Measurements from ENCODE around the gene STAB1. TPM values are rescaled to one million over a fixed set of nuclear protein-coding genes. Genes with fewer than 3 reads are reported as not detected.

STAB1 gene, protein sequence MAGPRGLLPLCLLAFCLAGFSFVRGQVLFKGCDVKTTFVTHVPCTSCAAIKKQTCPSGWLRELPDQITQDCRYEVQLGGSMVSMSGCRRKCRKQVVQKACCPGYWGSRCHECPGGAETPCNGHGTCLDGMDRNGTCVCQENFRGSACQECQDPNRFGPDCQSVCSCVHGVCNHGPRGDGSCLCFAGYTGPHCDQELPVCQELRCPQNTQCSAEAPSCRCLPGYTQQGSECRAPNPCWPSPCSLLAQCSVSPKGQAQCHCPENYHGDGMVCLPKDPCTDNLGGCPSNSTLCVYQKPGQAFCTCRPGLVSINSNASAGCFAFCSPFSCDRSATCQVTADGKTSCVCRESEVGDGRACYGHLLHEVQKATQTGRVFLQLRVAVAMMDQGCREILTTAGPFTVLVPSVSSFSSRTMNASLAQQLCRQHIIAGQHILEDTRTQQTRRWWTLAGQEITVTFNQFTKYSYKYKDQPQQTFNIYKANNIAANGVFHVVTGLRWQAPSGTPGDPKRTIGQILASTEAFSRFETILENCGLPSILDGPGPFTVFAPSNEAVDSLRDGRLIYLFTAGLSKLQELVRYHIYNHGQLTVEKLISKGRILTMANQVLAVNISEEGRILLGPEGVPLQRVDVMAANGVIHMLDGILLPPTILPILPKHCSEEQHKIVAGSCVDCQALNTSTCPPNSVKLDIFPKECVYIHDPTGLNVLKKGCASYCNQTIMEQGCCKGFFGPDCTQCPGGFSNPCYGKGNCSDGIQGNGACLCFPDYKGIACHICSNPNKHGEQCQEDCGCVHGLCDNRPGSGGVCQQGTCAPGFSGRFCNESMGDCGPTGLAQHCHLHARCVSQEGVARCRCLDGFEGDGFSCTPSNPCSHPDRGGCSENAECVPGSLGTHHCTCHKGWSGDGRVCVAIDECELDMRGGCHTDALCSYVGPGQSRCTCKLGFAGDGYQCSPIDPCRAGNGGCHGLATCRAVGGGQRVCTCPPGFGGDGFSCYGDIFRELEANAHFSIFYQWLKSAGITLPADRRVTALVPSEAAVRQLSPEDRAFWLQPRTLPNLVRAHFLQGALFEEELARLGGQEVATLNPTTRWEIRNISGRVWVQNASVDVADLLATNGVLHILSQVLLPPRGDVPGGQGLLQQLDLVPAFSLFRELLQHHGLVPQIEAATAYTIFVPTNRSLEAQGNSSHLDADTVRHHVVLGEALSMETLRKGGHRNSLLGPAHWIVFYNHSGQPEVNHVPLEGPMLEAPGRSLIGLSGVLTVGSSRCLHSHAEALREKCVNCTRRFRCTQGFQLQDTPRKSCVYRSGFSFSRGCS (N-terminal part only)
- total RNA-seq = 0.22 and 0.39 TPM in 2 replicates

DNA sequence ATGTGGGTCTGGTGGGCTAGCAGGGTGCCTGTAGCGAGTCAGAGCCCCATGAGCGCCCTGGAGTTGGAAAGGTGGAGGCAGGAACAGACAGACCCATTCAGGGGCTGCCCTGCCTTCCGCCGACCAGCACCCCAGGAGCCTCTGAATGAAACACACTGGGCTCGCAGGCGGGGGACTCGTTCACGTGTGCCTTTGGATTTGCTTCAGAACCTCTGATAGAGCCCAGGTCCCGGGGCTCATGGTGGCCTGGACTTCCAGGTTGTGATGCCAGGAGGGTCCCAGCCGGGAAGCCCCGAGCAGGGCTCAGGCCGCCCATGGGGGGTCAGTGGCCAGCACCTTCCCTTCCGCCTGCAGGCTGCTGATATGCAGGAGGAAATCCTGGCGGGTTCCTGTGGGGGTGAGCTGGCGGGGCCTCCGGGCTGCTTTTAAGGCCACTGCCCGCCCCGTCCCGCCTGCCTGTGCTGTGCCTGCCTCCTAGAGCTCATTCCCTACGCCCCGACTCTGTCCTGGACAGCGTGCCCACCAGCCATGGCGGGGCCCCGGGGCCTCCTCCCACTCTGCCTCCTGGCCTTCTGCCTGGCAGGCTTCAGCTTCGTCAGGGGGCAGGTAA lies at the start of gene STAB1:
Gene STAB1 (plus strand): TSS at position 453 of the 610 bp plus-strand sequence. CDS start 76 bp downstream, at position 529.

DNA sequence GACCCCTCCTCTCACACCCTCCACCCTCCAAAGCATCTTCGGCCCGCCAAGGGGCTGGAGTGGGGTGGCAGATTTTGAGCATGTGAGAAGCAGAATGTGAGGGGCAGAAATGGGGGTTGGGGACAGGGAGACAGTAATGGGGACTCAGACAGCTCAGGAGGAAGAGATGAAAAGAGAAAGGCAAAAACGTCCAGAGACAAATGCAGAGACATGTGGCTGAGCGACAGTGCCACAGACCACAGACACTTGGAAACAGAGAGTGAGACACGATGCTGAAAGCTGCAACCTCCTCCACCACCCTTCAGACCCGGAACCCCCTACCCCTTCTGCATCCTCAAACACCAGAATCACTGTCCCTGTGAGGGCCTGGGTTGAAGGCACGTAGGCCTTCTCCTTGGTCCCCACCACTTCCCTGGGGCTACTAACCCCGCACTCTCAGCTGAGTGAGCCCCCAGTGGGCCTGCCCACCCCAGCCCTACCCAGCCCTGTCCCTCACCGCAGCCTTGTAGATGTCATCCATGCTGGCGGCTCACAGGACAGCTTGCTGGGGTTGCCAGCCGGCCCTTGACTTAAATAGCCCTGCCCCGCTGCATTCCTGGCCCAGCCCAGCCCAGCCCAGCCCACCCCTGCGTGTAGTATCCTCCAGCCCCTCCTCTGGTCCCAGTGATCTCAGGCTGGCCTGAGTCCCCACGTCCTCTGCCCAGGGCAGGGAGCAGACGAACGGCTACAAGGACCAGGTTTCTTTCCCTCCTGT lies 41.5 kb upstream of the STAB1 start, which contains the start of gene TNNC1:
Gene TNNC1 (minus strand): TSS at position 546 of the 754 bp plus-strand sequence. CDS start 26 bp downstream, at position 520.

DNA sequence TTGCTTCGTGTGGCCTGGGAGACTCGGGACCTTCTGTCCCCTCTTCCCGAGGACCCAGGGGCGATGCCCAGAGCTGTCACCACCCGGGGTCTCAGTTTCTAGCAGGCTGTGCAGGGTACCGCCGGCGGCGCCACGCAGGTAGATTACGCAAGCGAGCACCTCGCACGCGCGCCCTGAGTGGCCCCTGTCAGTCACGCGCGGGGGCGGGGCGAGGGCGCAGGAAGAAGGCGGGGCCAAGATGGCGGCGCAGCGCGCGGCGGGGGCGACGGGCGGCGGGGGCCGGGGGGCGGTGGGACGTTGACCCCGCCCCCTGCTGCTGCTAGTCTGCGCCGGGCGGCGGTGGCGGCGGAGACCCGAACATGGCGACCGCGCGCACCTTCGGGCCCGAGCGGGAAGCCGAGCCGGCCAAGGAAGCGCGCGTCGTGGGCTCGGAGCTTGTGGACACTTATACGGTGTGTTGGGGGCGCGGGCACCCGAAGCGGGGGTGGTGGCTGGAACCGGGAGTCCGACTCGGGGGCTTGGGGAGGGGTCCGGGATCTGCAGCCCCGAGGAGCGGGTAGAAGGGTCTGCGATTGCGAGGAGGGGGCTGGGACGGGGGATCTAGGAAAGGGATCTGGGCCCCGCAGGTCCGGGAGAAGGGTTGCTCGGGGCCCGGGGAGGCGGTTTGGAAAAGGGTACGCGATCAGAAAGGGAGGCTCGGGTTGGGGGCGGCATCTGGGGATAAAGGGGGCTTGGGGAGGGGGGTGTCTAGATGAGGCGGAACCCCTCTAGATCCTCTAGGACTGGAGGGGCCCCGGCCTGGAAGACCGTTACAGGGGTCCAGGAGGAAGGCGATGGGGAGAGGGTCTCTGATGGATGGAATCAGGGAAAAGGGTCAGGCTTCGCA lies 39.6 kb upstream of the STAB1 start, which contains the start of gene NISCH:
Gene NISCH (plus strand): TSS at position 322 of the 886 bp plus-strand sequence. CDS start 38 bp downstream, at position 360.

DNA sequence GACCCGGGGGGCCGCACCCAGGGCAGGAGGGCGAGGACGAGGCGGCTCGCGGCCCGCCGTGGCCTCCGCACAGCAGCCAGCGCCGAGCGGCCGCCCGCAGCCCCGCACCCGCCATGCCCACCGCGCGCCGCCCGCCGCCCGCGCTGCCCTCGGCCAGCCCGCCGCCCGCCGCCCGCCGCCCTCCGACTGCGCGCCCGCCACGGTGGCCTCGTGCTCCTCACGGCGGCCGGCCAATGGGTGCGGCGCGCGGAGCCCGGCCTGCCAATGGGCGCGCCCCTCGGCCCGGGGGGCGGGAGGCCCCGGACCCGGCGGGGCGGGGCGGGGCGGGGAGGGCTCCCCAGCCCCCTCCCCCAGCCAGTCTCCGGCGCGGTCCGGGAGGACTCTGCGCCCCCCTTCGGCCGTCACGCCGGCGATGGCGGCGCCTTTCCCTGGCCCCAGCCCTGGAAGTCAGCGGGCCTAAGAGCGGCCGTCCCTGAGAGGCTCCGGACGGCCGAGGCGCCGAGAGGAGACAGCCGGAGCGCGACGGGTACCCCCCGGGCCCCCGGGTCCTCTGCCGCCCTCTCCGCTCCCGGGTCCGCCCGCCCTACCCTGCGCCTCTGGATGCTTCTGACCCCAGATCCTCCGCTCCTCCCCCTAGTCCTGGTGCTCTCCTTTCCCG lies 38.6 kb downstream of the STAB1 start, which contains the start of gene NT5DC2:
Gene NT5DC2 (minus strand): TSS at position 235 of the 658 bp plus-strand sequence. CDS start 120 bp downstream, at position 115.

DNA sequence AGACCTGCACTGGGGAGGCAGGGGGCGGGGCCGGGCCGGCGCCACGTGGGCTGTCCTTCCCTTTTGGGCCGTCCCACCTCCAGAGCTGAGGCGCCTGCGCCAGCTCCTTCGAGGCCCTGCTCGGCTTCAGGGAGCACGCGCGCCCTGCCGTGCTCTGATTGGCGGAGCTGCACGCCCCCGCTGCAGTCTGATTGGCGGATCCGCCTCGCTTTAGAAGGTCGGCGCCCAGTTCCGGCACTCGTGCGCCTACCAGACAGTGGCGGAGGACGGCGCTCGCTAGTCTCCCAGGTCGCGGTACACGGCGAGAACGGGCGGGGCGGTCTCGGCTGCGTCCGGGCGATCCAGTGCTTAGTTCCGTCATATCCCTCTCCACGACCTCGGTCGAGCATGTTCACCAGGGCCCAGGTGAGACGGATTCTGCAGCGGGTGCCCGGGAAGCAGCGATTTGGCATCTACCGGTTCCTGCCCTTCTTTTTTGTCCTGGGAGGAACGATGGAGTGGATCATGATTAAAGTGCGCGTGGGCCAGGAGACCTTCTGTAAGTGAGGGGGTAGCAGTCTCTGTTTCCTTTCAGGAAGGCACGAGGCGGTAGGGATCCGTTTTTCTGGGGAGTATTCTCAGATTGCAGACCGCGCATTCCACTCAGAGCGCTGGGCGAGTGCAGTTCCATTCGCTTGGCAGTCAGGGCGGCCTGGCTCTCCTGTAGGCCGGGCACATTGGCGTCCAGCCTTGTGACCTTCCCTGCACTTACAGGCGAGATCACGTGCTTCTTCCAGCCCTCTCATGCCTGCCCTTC lies 41.4 kb downstream of the STAB1 start, which contains the start of gene UQCC5:
Gene UQCC5 (plus strand): TSS at position 237 of the 796 bp plus-strand sequence. CDS start 151 bp downstream, at position 388.

Small RNA genes lying within 50 kb of the gene (small RNA-seq; reads per million reads assigned to genes)
- gene RNU6-856P (not detected), gene RNU6ATAC16P (not detected)

Other genes with a start within 250 kb of the STAB1 start
- 23.3 and 34.5 TPM in 2 replicates for gene PPM1M, start 249.6 kb upstream of the STAB1 start, total RNA-seq
- 44.4 and 46.0 TPM in 2 replicates for gene WDR82, start 216.7 kb upstream of the STAB1 start, total RNA-seq
- gene GLYCTK, start 207.5 kb upstream of the STAB1 start, total RNA-seq = 5.9 and 9.1 TPM in 2 replicates
- gene DNAH1, start 179.0 kb upstream of the STAB1 start, total RNA-seq = 7.9 TPM in 2 replicates
- 70.7 and 76.1 TPM in 2 replicates for gene BAP1, start 85.3 kb upstream of the STAB1 start, total RNA-seq
- 0.87 and 2.7 TPM in 2 replicates for gene PHF7, start 84.7 kb upstream of the STAB1 start, total RNA-seq
- not detected in 2 replicates for gene SEMA3G, start 50.2 kb upstream of the STAB1 start, total RNA-seq
- 2.2 and 3.5 TPM in 2 replicates for gene TNNC1, start 41.3 kb upstream of the STAB1 start, total RNA-seq
- gene NISCH, start 39.7 kb upstream of the STAB1 start, total RNA-seq = 66.2 and 93.0 TPM in 2 replicates
- gene NT5DC2, start 38.5 kb downstream of the STAB1 start, total RNA-seq = 113 and 281 TPM in 2 replicates
- gene UQCC5, start 41.3 kb downstream of the STAB1 start, total RNA-seq = 1.3 and 9.0 TPM in 2 replicates
- 70.3 and 83.8 TPM in 2 replicates for gene PBRM1, start 190.6 kb downstream of the STAB1 start, total RNA-seq
- gene GNL3, start 190.7 kb downstream of the STAB1 start, total RNA-seq = 71.1 and 72.2 TPM in 2 replicates
- 105 and 164 TPM in 2 replicates for gene GLT8D1, start 210.5 kb downstream of the STAB1 start, total RNA-seq
- gene SPCS1, start 210.8 kb downstream of the STAB1 start, total RNA-seq = 94.6 TPM in 2 replicates